ENCODE results near the gene POM121C.
"Not testable (repeated sequence)": the region's sequence is repeated elsewhere in the genome, so short reads cannot be mapped to it uniquely, and the experiment has no call there.

Gene POM121C

DNA sequence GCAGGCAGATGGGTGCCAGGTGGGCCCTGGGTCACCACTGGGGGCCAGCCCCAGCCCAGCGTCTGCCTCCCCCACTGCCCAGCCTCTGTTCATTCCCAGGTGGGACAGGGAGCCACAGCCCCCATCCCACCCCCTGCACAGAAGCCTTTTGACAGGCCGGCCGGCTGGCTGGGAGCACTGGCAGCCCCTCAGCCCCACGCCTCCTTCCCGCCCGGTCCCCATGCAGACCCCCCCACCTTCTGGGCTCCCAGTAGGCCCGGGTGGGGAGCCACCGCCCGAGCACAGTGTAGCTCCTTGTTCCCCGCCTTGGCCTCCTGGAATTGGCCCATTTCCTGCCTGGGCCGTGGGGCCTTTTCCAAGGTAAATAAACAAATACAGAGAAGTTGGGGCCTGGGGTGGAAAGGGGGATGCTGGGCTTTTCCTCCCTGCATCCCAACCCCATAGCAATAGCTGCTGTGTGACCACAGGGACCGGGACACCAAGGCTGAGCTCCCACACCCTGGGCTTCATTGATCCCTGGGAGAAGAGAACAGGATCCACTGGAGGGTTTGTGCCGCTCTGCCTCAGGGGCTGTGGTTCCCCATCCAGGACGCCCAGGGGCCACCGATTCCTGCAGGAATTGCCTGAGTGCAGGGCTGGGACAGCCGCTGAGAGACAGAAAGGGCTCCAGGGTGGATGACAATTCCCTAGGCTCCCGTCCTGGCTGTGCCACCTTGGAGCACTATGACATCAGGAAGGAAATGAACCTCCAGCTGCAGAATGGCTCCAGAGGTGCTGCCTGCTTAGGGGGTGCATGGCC lies 111.4 kb downstream of the POM121C start:
- DNase-seq, result not testable (repeated sequence)

DNA sequence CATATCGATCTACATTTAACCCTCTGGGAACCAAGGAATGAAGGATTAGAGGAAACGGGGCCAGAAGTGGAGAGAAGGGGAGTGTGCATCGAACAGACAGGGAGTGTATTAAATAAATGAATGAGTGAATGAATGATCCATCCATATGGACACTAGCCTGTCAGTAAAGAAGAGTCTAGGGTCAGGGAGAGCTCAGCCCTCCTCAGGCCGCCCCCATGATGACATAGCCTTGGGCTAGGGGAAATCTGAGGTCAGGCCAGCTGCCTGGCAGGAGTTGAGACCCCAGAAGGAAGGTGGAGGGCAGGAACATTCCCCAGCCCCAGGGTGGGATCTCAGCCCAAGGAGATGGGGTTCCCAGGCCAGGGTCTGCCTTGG lies 112.0 kb downstream of the POM121C start:
- DNase-seq, result not testable (repeated sequence)

DNA sequence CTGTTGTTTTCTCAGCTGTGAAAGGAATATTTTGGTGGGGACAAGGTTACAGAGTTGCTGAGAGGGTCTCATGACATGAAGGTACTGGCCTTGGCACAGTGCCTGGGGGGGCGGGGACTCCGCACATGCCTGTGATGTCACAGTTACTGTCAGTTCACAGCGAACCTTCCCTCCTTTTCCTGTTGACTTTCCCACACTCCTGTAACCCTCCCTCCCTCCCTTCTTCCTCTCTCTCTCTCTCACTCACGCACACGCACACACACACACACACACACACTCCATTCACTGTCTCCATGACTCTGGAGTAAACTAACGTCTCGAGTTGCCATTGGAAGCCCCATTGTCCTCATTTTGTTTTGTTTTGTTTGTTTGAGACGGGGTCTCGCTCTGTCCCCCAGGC lies 118.8 kb downstream of the POM121C start:
- not testable (repeated sequence) for DNase-seq
